GM12801 (cell line): ENCODE data around the gene FABP3.

Experiments
- CTCF ChIP-seq: IDR thresholded peaks from one replicate; pipeline ENCODE4 v1.5.1; 2011; ENCODE audit warnings: control low read depth; ENCODE audit not compliant: insufficient read length; ENCODE audit errors: extremely low read depth

Gene FABP3

DNA sequence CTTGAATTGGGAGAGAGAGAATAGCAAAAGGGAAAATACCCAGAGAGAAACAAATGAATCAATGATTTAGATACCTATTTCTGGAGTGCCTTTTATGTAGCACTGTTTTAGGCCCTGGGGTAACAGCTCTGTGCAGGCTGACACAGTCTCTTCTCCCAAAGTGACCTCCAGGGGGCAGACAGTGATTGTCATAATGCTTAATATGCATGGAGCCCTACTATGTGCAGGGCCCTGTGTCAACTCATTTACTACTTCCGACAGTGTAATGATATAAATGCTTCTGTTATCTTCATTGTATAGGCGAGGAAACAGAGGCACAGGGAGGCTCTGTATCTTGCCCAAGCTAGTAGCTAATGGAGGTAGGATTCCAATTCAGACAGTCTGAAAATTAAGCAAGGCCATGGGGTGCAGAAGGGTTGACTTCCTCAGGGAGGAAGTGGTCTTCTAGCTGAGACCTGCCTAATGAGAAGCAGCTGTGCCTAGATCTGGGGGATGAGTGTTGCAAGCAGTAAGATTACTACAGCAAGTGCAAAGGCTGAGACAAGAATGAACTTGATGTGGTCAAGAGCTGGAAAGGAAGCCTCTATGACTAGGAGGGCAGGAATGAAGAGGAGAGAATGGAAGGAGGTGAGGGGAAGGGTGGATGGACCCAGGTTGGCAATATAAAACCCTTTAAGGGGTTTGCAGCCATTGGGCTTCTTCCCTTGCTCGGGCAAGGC lies 23.9 kb upstream of the FABP3 start:
- no peak for TF ChIP-seq CTCF

- TF ChIP-seq CTCF: no peak
Measured at GRCh38 chr1:31394584-31395193, 21.8 kb upstream of the FABP3 start.

GRCh38 chr1:31393463-31393862 lies 20.6 kb upstream of the FABP3 start:
- TF ChIP-seq CTCF: no peak

GRCh38 chr1:31390071-31390470 lies 17.2 kb upstream of the FABP3 start:
- no peak for TF ChIP-seq CTCF

GRCh38 chr1:31389616-31390015 lies 16.7 kb upstream of the FABP3 start:
- TF ChIP-seq CTCF: no peak

DNA sequence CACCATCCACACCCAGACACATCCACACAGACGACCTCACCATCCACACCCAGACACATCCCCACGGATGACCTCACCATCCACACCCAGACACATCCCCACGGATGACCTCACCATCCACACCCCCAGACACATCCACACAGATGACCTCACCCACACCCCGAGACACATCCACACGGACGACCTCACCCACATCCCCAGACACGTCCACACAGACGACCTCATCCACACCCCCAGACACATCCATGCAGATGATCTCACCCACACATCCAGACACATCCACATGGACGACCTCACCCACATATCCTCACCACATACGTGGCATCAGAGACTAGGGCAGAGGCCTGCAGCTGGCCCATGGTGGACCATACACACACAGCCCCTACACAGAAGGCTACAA lies 14.7 kb upstream of the FABP3 start:
- TF ChIP-seq CTCF: no peak

GRCh38 chr1:31383967-31384366 lies 11.1 kb upstream of the FABP3 start:
- no peak for TF ChIP-seq CTCF
